Astrocyte (in vitro differentiated cells and primary cell): ENCODE results near the gene PISD. TPM values are rescaled to one million over a fixed set of nuclear protein-coding genes. Genes with fewer than 3 reads are reported as not detected.

Source experiments
- DNase-seq: peaks from one replicate; pipeline ENCODE4 v3.0.0-alpha.2; 2010; ENCODE audit warnings: low read depth
- FAIRE-seq: peaks from 2 replicates; lab custom pipeline; 2011; peaks lifted over from hg19 to GRCh38; lab: Jason Lieb, UNC
- H2AFZ ChIP-seq: 2 replicates; pipeline ENCODE4 v1.6.0; 2012; ENCODE audit warnings: low read depth, low read length, inconsistent platforms
- H3K27ac ChIP-seq: 2 replicates; pipeline ENCODE4 v1.5.1; 2011; ENCODE audit warnings: low read depth, low read length, inconsistent platforms
- H3K27me3 ChIP-seq: 2 replicates; pipeline ENCODE4 v1.6.0; 2011; ENCODE audit warnings: low read length, inconsistent platforms; ENCODE audit not compliant: insufficient read depth
- H3K36me3 ChIP-seq: 2 replicates; pipeline ENCODE4 v1.5.1; 2011; ENCODE audit warnings: low read length, inconsistent platforms; ENCODE audit not compliant: insufficient read depth
- H3K4me1 ChIP-seq: 2 replicates; pipeline ENCODE4 v1.5.1; 2011; ENCODE audit warnings: low read length, inconsistent platforms; ENCODE audit not compliant: insufficient read depth
- H3K4me2 ChIP-seq: 2 replicates; pipeline ENCODE4 v1.6.0; 2012; ENCODE audit warnings: low read length, inconsistent platforms
- H3K4me3 ChIP-seq: 2 replicates; pipeline ENCODE4 v1.5.1; 2011; ENCODE audit warnings: low read depth, mild to moderate bottlenecking, low read length, inconsistent platforms; ENCODE audit not compliant: insufficient read depth
- H3K79me2 ChIP-seq: 2 replicates; pipeline ENCODE4 v1.6.0; 2012; ENCODE audit warnings: mild to moderate bottlenecking, low read length, inconsistent platforms; ENCODE audit not compliant: insufficient read depth
- H3K9ac ChIP-seq: 2 replicates; pipeline ENCODE4 v1.6.0; 2012; ENCODE audit warnings: mild to moderate bottlenecking, low read length, inconsistent platforms
- H3K9me3 ChIP-seq: 2 replicates; pipeline ENCODE4 v1.5.1; 2012; ENCODE audit warnings: low read depth, mild to moderate bottlenecking, low read length, inconsistent platforms; ENCODE audit not compliant: insufficient read depth
- H4K20me1 ChIP-seq: 2 replicates; pipeline ENCODE4 v1.6.0; 2012; ENCODE audit warnings: low read length, inconsistent platforms; ENCODE audit not compliant: insufficient read depth
- H3K27ac Mint-ChIP-seq: one replicate; pipeline ENCODE4 v1.8.0; 2021; ENCODE audit warnings: mild to moderate bottlenecking, mixed read lengths; ENCODE audit not compliant: unreplicated experiment
- H3K27me3 Mint-ChIP-seq: one replicate; pipeline ENCODE4 v1.8.0; 2021; ENCODE audit warnings: low read depth, mixed read lengths; ENCODE audit not compliant: unreplicated experiment
- H3K36me3 Mint-ChIP-seq: one replicate; pipeline ENCODE4 v1.8.0; 2021; ENCODE audit warnings: low read depth, mixed read lengths; ENCODE audit not compliant: unreplicated experiment
- H3K4me1 Mint-ChIP-seq: one replicate; pipeline ENCODE4 v1.8.0; 2021; ENCODE audit warnings: low read depth, mixed read lengths; ENCODE audit not compliant: unreplicated experiment
- H3K4me3 Mint-ChIP-seq: one replicate; pipeline ENCODE4 v1.8.0; 2021; ENCODE audit warnings: mild to moderate bottlenecking, moderate library complexity, mixed read lengths; ENCODE audit not compliant: unreplicated experiment
- H3K9me3 Mint-ChIP-seq: one replicate; pipeline ENCODE4 v1.8.0; 2021; ENCODE audit warnings: mild to moderate bottlenecking, mixed read lengths; ENCODE audit not compliant: unreplicated experiment
- CTCF ChIP-seq: IDR thresholded peaks from 2 replicates; pipeline ENCODE4 v1.5.1; 2011; ENCODE audit warnings: low read depth, mild to moderate bottlenecking, inconsistent platforms, low read length, moderate library complexity; ENCODE audit not compliant: insufficient read depth
- EZH2 ChIP-seq: IDR thresholded peaks from 2 replicates; pipeline ENCODE4 v1.6.1; 2012; ENCODE audit warnings: mild to moderate bottlenecking, low read length, inconsistent platforms; ENCODE audit not compliant: insufficient read depth
- total RNA-seq: library from RNA; stranded (reverse); gene quantifications from 2 replicates; pipeline ENCODE4 v1.2.1, GENCODE V29; 2021

PISD gene
- total RNA-seq, 1 donor from 2014 or later: 43.2 TPM

- Mint-ChIP-seq H3K36me3 (peaks cover 19% of the 10 kb centered on the region), H3K4me1 (peaks cover 6% of the 10 kb centered on the region)
- no peak for FAIRE-seq
These were observed 45.6 kb downstream of the PISD start for GRCh38 chr22:31616315-31616980.

GRCh38 chr22:31615940-31616314 lies 46.1 kb downstream of the PISD start:
- Histone ChIP-seq H3K27me3 (no peaks in the 10 kb centered on the region), H3K9ac (no peak overlapping the region), H3K9me3 (no peaks in the 10 kb centered on the region), H3K36me3 (peaks cover 11% of the 10 kb centered on the region), H3K27ac (no peak overlapping the region), H3K4me1 (peaks cover 2% of the 10 kb centered on the region), H3K4me3 (no peak overlapping the region), H3K79me2 (no peaks in the 10 kb centered on the region), H3K4me2 (no peak overlapping the region), H4K20me1 (peaks cover 24% of the 10 kb centered on the region), H2AFZ (no peak overlapping the region)
- DNase-seq (no peak), FAIRE-seq (no peak)
- H3K9me3 Mint-ChIP-seq: no peaks in the 10 kb centered on the region
- no peak for TF ChIP-seq EZH2
- no peak for TF ChIP-seq CTCF
- peak overlapping the region; percentile 51 for H3K4me3 Mint-ChIP-seq
- no peak overlapping the region for H3K27ac Mint-ChIP-seq
- H3K36me3 Mint-ChIP-seq: peaks cover 19% of the 10 kb centered on the region
- H3K4me1 Mint-ChIP-seq: peaks cover 6% of the 10 kb centered on the region
- H3K27me3 Mint-ChIP-seq: no peaks in the 10 kb centered on the region

More at GRCh38 chr22:31616315-31616980, 45.6 kb downstream of the PISD start:
- H4K20me1 ChIP-seq: peaks cover 28% of the 10 kb centered on the region
- H3K9me3 ChIP-seq: no peaks in the 10 kb centered on the region
- H3K4me3 Mint-ChIP-seq: no peak overlapping the region
- H3K27ac ChIP-seq: no peak overlapping the region
- H3K9me3 Mint-ChIP-seq: no peaks in the 10 kb centered on the region
- TF ChIP-seq EZH2 (no peak), CTCF (no peak)
- peaks cover 2% of the 10 kb centered on the region for H3K4me1 ChIP-seq
- H2AFZ ChIP-seq: no peak overlapping the region
- no peak overlapping the region for H3K4me3 ChIP-seq
- H3K9ac ChIP-seq: no peak overlapping the region
- DNase-seq: no peak
- H3K27ac Mint-ChIP-seq: no peak overlapping the region
- no peak overlapping the region for H3K4me2 ChIP-seq
- no peaks in the 10 kb centered on the region for H3K27me3 Mint-ChIP-seq
- H3K27me3 ChIP-seq: no peaks in the 10 kb centered on the region
- peaks cover 4% of the 10 kb centered on the region for H3K79me2 ChIP-seq
- H3K36me3 ChIP-seq: peaks cover 11% of the 10 kb centered on the region

GRCh38 chr22:31615491-31615860 lies 46.5 kb downstream of the PISD start:
- Histone ChIP-seq H3K9me3 (no peaks in the 10 kb centered on the region), H3K4me3 (no peak overlapping the region), H3K4me2 (no peak overlapping the region), H3K27me3 (no peaks in the 10 kb centered on the region), H2AFZ (no peak overlapping the region), H3K79me2 (no peaks in the 10 kb centered on the region), H3K4me1 (peaks cover 2% of the 10 kb centered on the region), H4K20me1 (peaks cover 20% of the 10 kb centered on the region), H3K36me3 (peaks cover 9% of the 10 kb centered on the region), H3K9ac (no peak overlapping the region), H3K27ac (no peak overlapping the region)
- peaks cover 19% of the 10 kb centered on the region for H3K36me3 Mint-ChIP-seq
- H3K9me3 Mint-ChIP-seq: no peaks in the 10 kb centered on the region
- TF ChIP-seq CTCF (no peak), EZH2 (no peak)
- peaks cover 6% of the 10 kb centered on the region for H3K4me1 Mint-ChIP-seq
- no peak overlapping the region for H3K27ac Mint-ChIP-seq
- DNase-seq (no peak), FAIRE-seq (no peak)
- H3K4me3 Mint-ChIP-seq: peak overlapping the region; percentile 51
- no peaks in the 10 kb centered on the region for H3K27me3 Mint-ChIP-seq
